ENCODE data around the gene DHRS4.
"Not testable (repeated sequence)": the region's sequence is repeated elsewhere in the genome, so short reads cannot be mapped to it uniquely, and the experiment has no call there.

- TF ChIP-seq CTCF, POLR2A (IDR thresholded peaks at IDR 0.05): not testable (repeated sequence)
These were observed 23.6 kb downstream of the DHRS4 start for GRCh38 chr14:23977208-23977607.
